Adrenal gland (tissue), 5 donors: ENCODE measurements around the gene ARPC5L.

Experiments used
- CTCF ChIP-seq, 6 experiments: fragments of 450-650 bp in 4 of 6; fragments of 200-600 bp in 2 of 6; sonication (generic) in 1 of 6; IDR thresholded peaks; 1 replicate in 5 of 6; 2 replicates in 1 of 6; pipeline versions ENCODE4 v1.5.1 to v1.8.0; 2016 to 2021; ENCODE audit warnings: antibody characterized with exemption in 6 of 6, mild to moderate bottlenecking in 2 of 6, moderate library complexity in 1 of 6
- POLR2A ChIP-seq, 2 donors: fragments of 450-650 bp; IDR thresholded peaks; one replicate each; pipeline ENCODE4 v1.6.1; 2017; ENCODE audit warnings: antibody characterized with exemption in 2 of 2, mild to moderate bottlenecking in 2 of 2, moderate library complexity in 1 of 2
- donor health status: DM: no; HTN: no; CAD: no.

GRCh38 chr9:124841075-124841821, 20.7 kb upstream of the ARPC5L start:
- TF ChIP-seq CTCF (IDR thresholded peaks at IDR 0.05) (no peak), POLR2A (IDR thresholded peaks at IDR 0.05) (no peak)
